C1 segment of cervical spinal cord (tissue), 14 donors: ENCODE results near the gene YEATS2.
"Not testable (repeated sequence)": the region's sequence is repeated elsewhere in the genome, so short reads cannot be mapped to it uniquely, and the experiment has no call there.

Source experiments
- DNase-seq, 14 donors: peaks; one replicate each; lab custom pipeline; 2025; lab: John Stamatoyannopoulos, UW

YEATS2 gene

GRCh38 chr3:183711516-183711915, 13.9 kb downstream of the YEATS2 start:
- no peak for DNase-seq

GRCh38 chr3:183714622-183715021, 17.0 kb downstream of the YEATS2 start:
- DNase-seq: no peak

GRCh38 chr3:183718012-183718411, 20.4 kb downstream of the YEATS2 start:
- DNase-seq: no peak

GRCh38 chr3:183725387-183725786, 27.8 kb downstream of the YEATS2 start:
- DNase-seq: no peak

GRCh38 chr3:183728204-183728603, 30.6 kb downstream of the YEATS2 start:
- DNase-seq: no peak

- DNase-seq: no peak
Measured at GRCh38 chr3:183730361-183730760, 32.8 kb downstream of the YEATS2 start.

GRCh38 chr3:183731611-183732010, 34.0 kb downstream of the YEATS2 start:
- DNase-seq: no peak

- DNase-seq: no peak
Measured at GRCh38 chr3:183733553-183733952, 36.0 kb downstream of the YEATS2 start.

- DNase-seq: no peak
Measured at GRCh38 chr3:183734750-183735494, 37.3 kb downstream of the YEATS2 start.

- no peak for DNase-seq
Measured at GRCh38 chr3:183737116-183737515, 39.5 kb downstream of the YEATS2 start.

GRCh38 chr3:183740154-183740553, 42.6 kb downstream of the YEATS2 start:
- not testable (repeated sequence) for DNase-seq

- DNase-seq: no peak
Measured at GRCh38 chr3:183743231-183743630, 45.6 kb downstream of the YEATS2 start.

- DNase-seq: no peak
Measured at GRCh38 chr3:183745300-183746098, 47.9 kb downstream of the YEATS2 start.

GRCh38 chr3:183754052-183754451, 56.5 kb downstream of the YEATS2 start:
- no peak for DNase-seq

GRCh38 chr3:183762304-183762703, 64.7 kb downstream of the YEATS2 start:
- no peak for DNase-seq

GRCh38 chr3:183764847-183765731, 67.5 kb downstream of the YEATS2 start:
- DNase-seq: no peak

- DNase-seq: no peak
Measured at GRCh38 chr3:183766107-183766506, 68.5 kb downstream of the YEATS2 start.

GRCh38 chr3:183766745-183767606, 69.4 kb downstream of the YEATS2 start:
- peak in 12 of 14 donors; percentile 9 to 64 (median 44) for DNase-seq

- DNase-seq: no peak
Measured at GRCh38 chr3:183768114-183768513, 70.5 kb downstream of the YEATS2 start.

- no peak for DNase-seq
Measured at GRCh38 chr3:183769453-183769852, 71.9 kb downstream of the YEATS2 start.

GRCh38 chr3:183774631-183775030, 77.0 kb downstream of the YEATS2 start:
- no peak for DNase-seq
